ENCODE results near the gene RIOK1.
"Not testable (repeated sequence)": the region's sequence is repeated elsewhere in the genome, so short reads cannot be mapped to it uniquely, and the experiment has no call there.

DNA sequence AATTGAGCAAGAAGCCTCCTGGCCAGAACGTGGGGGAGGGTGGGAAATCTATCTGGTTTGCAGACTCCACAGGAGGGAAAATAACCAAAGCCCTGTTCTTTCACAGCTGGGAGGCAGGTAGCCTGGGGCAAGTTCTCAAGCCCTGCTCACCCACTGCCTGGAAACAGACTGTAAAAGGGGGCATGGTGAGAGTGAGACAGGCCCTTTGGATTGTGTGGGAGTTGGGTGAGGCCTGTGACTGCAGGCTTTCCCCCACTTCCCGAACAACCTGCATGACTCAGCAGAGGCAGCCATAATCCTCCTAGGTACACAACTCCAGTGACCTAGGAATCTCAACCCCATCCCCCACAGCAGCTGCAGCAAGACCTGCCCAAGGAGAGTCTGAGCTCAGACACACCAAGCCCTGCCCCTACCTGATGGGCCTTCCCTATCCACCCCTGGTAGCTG lies 42.0 kb upstream of the RIOK1 start:
- TF ChIP-seq POLR2A (IDR thresholded peaks at IDR 0.05) = not testable (repeated sequence)
- TF ChIP-seq, protein P1, sequence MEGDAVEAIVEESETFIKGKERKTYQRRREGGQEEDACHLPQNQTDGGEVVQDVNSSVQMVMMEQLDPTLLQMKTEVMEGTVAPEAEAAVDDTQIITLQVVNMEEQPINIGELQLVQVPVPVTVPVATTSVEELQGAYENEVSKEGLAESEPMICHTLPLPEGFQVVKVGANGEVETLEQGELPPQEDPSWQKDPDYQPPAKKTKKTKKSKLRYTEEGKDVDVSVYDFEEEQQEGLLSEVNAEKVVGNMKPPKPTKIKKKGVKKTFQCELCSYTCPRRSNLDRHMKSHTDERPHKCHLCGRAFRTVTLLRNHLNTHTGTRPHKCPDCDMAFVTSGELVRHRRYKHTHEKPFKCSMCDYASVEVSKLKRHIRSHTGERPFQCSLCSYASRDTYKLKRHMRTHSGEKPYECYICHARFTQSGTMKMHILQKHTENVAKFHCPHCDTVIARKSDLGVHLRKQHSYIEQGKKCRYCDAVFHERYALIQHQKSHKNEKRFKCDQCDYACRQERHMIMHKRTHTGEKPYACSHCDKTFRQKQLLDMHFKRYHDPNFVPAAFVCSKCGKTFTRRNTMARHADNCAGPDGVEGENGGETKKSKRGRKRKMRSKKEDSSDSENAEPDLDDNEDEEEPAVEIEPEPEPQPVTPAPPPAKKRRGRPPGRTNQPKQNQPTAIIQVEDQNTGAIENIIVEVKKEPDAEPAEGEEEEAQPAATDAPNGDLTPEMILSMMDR (IDR thresholded peaks at IDR 0.05) = not testable (repeated sequence)
